SK-N-SH treated with all-trans-retinoic acid at 6 μM for 48 hours (cell line): ENCODE measurements around the gene ZNF331.

Experiments used
- CREB5 ChIP-seq: fragments of 250-450 bp; sonication (Bioruptor Pico); IDR thresholded peaks from 2 replicates; pipeline ENCODE4 v1.5.1; 2020; ENCODE audit warnings: low read depth, mild to moderate bottlenecking, moderate library complexity
- CSRNP3 ChIP-seq: fragments of 250-450 bp; sonication (Bioruptor Pico); IDR thresholded peaks from 2 replicates; pipeline ENCODE4 v1.5.1; 2021; ENCODE audit warnings: mild to moderate bottlenecking, moderate library complexity
- PATZ1 ChIP-seq: fragments of 250-450 bp; sonication (Bioruptor Pico); IDR thresholded peaks from 2 replicates; pipeline ENCODE4 v1.8.0; 2020; ENCODE audit warnings: mild to moderate bottlenecking, moderate library complexity, borderline replicate concordance
- RARB ChIP-seq: fragments of 250-450 bp; sonication (Bioruptor Pico); IDR thresholded peaks from 2 replicates; pipeline ENCODE4 v1.8.0; 2021; ENCODE audit warnings: mild to moderate bottlenecking, moderate library complexity
- TCF4 ChIP-seq: fragments of 250-450 bp; sonication (Bioruptor Pico); IDR thresholded peaks from 2 replicates; pipeline ENCODE4 v1.8.0; 2021; ENCODE audit warnings: mild to moderate bottlenecking, moderate library complexity, borderline replicate concordance
- ZNF70 ChIP-seq: fragments of 450-650 bp; formaldehyde crosslinking; IDR thresholded peaks from 2 replicates; pipeline ENCODE4 v1.5.0; 2020; ENCODE audit warnings: mild to moderate bottlenecking, moderate library complexity

GRCh38 chr19:53531457-53531856 is 6.5 kb upstream of the ZNF331 start:
- no peak for TF ChIP-seq RARB (CRISPR knock-in tag)
- no peak for TF ChIP-seq CREB5
- no peak for TF ChIP-seq CSRNP3 (CRISPR knock-in tag)
- TF ChIP-seq ZNF70, result no peak
- TF ChIP-seq TCF4 (CRISPR knock-in tag), result no peak
- no peak for TF ChIP-seq PATZ1
